ENCODE results near the gene GMDS.
"Not testable (repeated sequence)": the region's sequence is repeated elsewhere in the genome, so short reads cannot be mapped to it uniquely, and the experiment has no call there.

The GMDS gene

DNA sequence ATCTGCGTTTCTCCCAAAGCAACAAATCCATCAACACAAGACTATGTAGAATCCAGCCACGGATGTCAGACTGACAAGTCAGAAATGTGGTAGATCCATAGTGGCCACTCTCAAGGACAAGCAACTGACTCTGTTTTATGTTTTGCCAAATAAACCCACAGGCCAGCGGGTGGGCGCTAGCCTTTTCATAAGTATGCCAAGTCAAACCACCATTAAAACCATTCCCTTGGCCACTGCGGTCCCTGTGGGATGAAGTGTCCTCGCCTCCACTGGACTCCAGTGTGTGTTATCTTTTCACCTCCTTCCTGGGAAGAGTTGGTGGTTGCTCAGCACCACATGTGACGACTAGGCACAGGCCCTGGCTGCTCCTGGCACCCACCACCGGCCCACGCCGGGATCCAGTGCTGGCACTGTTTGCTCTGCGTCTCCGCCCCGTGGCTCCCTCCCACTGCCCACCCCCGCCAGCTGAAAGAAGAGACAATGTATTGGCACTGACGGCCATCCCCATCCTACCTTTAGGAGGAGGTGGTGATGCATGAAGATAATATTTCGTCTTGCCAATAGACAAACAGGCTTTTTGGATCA, 532.3 kb downstream of the GMDS start:
- DNase-seq (ENCODE audit: low read depth in 3 of 3) = no peak

DNA sequence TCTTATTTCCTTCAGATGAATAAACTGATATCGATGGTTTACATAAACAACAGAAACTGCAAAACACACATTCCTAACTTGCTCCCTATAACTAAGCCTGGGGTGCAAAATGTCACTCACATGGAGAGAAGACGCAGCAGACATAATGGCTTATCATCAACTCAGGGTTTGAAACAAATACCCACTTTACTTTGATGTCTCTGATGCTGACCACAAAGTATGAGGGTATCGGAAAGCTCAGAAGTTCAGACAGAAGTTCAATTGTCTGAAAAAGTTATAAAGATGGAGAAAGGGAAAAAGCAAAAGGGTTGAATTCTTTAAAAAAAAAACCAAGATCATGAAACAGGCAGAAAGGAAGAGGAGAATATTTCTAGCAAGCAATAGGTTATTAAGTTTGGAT, 533.0 kb downstream of the GMDS start:
- no peak for DNase-seq (ENCODE audit: low read depth in 3 of 3)

DNA sequence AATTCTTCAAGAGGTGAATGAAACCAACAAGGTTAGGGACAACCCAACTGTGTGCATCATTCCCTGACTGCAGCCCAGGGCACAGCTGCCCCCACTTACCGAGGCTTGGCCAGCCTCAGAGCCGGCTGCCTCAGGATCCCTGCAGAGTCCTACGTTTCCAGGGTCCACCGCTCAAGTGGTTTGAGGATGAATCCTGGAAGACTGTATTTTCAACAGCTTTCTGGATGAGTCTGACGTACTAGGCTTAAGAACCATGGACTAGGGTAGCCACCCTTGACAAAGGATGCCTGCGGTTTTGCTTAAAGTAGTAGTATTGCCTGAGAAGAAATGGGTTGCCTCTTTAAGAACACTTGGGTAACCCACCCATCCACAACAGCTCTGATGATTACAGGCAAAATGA, 534.3 kb downstream of the GMDS start:
- no peak for DNase-seq (ENCODE audit: low read depth in 3 of 3)

DNA sequence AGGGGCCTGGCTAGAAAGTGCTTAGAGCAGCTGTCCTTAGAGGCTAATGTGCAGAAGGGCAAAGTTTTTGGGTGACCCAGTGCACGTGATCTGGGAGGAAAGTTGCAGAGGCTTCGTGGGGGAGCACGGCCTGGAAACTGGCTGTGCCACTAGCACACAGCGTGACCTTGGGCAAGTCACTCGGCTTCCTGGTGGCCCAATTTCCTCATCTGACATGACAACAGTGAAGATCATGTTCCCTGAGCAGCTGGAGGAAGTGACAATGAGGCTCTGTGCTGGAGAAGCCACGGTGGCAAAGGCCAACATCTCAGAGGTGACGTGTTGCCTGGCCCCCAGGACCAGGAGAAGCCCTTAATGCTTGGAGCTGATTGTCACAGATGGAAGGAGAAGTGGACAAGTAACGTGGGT, 536.2 kb downstream of the GMDS start:
- DNase-seq (ENCODE audit: low read depth in 3 of 3) = no peak

DNA sequence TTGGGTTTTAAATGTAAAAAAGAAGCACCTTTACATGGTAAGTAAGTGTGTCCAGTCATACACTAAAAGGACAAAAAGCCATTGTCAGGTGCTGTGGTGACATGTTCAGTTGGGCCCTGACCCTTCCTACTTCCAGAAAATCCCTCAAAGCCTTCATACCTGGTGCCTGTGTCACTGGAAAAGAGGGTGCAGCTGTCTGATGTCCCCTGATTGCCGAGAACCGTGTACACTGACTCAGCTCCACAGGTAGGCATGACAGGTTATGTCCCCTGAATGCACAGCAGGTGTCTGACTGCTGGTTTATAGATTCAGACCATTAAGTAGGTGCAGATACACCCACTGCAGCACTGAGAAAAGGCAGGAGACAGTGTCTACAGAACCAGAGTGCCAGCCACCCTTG, 536.6 kb downstream of the GMDS start:
- DNase-seq (ENCODE audit: low read depth in 3 of 3) = no peak

DNA sequence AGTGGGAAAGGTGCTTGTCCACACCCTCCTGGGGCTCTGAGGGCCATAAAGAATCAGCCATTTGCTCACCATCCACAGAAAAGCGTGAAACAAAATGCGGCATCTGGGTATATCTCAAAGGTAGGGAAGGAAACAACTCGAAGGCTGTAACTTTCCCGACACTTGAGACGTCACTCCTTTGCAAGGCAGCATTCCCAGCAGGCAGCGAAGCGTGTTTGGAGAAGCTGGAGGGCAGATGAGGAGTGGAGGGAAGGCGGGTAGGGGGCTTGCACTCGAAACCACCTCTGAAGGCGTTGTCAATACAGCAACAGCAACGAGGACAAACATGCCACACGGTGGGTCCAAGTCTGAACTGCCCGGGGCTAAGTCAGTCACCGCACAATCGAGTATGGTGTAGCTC, 537.3 kb downstream of the GMDS start:
- no peak for DNase-seq (ENCODE audit: low read depth in 3 of 3)

DNA sequence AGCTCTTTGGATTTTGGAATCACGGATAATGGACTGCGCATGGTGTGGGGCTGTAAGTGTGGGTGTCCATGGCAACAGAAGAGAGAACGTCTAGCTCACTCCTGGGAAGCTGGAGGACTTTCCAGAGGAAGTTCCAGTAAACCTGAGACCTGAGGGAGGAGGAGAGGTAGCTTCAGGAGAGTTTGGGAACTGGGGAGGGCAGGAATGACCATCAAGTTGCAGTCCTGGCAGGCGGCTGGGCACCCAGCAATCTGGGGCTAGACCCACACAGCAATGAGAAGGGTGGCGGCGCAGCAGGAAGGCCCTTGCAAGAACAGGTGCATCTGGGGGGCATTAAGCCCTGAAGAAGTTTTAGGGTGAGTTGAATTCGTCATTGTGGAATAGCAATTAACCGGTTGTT, 539.8 kb downstream of the GMDS start:
- no peak for DNase-seq (ENCODE audit: low read depth in 3 of 3)

DNA sequence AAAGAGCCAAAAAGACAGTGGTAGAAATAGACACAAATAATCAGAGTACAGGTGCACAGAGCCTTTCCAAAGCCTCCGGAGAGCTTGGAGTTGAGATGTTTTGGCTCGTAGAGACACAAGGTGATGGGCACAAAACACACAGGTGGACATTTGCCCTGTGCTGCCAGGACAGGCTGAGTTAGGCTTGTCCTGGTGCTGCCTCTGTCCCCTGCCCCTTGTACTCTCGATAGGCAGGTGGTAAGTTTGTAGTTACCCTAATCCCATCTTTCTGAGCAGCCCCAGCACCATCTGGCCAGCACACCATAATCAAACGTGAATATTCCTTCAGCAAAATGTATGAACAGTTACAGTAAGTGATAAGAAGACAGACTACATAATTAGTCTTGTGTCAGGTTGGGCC, 540.2 kb downstream of the GMDS start:
- no peak for DNase-seq (ENCODE audit: low read depth in 3 of 3)

DNA sequence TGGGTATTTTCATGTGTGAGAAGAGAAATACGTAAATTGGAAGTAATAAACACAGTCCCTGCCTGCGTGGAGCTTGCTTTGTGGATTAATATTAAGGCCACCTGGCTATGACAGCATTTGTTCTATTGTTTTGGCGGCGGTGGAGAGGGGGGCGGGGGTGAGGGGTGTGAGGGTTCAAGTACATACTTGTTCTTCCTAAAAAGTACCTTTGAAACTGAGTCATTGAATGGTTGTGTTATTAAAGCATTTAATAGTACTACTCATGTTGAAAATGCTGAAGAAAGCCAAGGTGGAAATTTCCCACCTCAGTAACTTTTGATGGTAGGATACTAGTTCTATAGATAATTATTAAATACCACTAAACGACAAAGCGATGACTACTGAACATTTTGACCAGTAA, 540.7 kb downstream of the GMDS start:
- DNase-seq (ENCODE audit: low read depth in 3 of 3) = no peak

DNA sequence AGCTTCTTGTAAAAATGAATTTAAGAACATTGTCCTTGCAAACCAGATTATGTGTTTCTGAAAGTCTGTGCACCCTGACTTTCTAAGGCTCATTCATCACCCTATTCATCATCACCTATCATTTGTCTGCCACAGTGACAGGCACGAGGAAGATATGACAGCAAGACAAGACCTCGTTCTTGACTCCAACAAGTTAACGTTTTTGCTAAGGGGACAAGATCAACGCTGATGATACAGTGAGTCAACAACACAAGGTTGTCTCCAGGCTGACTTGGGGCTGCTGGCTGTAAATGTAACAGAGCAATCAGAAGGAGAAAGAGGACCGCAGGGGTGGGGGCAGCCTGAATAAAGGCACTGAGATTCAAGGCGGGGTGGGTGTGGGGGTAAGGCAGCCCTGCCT, 541.5 kb downstream of the GMDS start:
- no peak for DNase-seq (ENCODE audit: low read depth in 3 of 3)

DNA sequence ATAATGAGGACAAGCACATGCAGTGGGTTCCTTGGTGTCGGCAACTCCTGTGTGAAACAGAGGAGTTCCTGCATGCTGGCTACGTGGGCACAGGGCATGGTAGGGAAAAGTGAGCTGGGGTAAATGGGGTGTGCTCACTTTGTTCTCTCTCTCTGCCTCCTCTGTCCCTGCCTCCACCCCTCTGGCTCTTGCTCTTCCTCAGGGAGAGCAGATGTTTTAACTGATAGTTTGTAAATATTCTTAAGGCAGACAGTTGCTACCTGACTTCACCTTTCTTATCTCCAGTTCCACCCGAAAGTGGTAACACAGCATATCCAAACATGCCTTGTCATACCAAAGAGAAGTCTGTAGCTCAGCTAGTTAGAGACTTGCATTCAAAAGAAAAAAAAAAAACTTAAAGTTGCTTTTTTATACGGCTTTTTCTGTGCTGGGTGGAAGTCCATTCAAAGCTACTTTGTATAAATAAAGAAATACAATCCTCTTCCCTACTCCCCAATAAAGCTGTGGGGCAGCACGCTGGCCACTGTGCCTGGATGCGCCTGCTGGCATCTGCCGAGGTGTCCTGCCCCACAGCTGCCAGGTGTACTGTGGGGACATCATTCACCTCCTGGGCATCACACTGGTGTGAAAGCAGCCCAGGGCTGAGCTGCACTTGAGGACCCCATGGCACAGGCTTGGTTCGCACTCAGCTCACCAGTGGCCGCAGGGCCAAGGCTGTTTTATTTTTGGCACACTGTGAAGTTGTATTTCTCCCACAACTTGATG, 542.1 kb downstream of the GMDS start:
- DNase-seq (ENCODE audit: low read depth in 3 of 3) = no peak

DNA sequence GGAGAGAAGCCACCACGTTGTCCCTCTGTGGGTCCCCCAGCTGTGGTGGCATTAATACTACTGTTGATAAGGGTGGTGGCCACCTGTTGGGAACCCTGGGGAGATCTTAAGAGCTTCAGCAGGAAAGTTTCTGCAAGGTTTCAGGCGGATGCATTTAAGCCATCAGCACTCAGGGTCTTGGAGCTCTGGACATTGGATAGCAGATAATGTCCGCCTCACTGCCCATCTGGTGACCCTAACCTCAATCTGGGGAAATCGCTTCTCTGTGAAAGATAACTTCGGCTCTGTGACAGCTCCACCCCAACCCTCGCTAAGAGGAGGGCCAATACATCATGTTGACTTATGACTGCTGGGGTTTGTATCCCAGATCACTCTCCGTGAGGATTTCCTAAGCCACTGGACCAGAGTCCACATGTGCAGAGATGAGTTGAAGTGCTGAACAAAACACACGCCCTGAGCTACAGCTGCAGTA, 542.8 kb downstream of the GMDS start:
- no peak for DNase-seq (ENCODE audit: low read depth in 3 of 3)

DNA sequence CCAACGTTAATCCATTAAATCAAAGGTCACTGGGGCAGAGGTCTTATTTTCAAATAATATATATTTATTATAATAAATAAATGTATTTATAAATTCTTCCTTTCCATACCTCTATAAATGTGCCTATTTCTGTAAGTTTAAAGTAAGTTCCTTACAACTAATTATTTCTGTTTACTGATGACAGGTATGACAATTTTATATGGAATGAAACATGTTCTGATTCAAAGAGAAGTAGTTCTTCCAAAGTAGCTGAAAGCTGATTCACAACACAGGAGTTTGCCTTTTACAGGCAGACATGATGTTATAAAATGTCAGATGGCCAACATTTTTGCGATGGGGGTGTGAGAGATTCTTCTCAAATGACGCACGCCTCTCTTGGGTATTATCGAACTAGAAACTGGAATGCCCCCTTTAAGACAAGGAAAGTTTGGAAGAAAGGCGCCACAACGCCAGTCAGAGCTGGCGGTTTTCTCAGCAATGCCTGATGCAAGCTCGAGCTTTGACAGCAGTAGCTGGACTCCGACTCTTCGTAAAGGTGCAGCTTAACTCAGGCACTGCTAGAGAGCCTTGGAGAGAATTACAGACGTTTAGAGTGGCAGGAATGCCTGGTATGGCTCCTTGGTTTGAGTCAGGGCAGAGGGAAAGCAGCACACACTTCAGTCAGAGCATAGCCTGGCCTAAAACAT, 543.6 kb downstream of the GMDS start:
- no peak for DNase-seq (ENCODE audit: low read depth in 3 of 3)

DNA sequence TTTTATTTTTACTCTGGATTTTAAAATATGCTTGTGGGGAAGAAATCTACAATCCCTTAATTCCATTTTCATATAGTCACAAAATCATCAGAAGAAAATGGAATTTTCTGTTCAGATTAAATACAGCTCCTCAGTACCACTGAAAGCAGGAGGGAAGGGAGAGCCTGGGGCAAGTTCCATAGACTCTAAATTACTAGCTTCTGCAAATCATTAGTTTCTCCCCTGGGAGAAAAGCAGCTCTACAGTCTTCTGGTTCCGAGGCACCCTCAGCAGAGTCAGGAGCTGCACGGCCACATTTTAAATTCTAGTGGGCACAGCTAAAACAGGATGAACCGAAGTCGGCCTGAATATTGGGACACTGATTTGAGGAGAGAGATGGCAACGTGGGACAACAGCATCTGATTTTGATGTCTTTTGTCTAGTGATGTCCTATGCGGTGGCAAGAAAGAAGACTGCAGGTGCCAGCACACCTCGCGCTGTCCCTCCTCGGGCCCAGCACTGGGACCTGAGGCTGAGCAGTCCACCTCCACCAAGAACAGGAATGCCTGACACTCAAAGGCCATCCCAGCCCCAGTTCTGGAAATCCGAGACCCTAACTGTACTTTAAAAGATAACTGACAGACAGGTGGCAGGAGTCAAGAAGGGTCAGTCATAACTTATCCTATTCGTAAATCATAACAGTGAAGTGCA, 545.0 kb downstream of the GMDS start:
- no peak for DNase-seq (ENCODE audit: low read depth in 3 of 3)

DNA sequence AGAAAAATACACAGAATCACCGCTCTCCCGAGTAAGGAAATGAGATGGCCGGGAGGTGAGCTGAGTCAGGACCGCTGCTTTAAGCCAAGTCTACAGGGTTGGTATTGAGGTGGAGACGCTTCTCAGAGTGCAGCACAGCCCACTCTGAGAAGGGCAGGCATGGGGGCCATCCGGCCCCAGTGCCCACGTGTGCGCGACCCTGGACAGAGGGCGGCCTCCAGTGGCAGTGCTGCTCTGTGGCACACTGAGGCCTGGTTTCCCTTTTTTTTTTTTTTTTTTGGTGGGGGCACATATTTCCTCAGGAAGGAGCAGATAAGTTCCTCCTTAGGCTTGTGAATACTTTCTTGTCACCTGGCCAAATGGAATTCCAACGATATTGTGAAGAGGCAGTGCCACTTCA, 546.9 kb downstream of the GMDS start:
- no peak for DNase-seq (ENCODE audit: low read depth in 3 of 3)

DNA sequence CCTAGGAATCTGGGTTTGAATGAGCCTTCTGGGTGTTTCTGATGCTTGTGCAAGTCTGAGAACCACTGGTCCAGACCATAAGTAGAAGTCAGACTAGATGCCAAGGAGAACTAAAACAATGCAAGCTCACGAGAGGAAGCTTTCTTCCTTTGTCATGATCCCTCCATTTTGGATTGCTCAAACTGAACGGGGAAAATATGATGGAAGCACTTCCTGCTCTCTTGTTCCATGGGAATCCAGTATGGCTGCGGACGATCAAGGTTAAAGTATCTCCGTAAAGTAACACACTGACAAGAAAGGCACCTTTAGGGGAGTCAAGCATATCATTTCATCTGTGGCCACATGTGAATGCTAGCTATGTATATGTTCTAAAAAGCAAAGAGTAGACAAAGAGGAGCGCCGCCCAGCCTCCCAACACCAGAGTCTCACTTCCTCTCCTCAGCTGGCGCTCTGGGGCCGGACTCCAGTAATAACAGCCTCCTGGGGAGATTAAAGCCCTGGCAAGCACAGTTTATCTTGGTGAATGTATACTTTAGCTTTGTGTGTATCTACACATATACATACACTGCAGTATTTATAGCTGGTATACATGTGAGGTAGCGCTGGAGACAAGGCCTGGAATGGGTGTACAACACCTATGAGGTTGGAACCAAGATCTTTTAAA, 547.6 kb downstream of the GMDS start:
- DNase-seq (ENCODE audit: low read depth in 3 of 3) = no peak

DNA sequence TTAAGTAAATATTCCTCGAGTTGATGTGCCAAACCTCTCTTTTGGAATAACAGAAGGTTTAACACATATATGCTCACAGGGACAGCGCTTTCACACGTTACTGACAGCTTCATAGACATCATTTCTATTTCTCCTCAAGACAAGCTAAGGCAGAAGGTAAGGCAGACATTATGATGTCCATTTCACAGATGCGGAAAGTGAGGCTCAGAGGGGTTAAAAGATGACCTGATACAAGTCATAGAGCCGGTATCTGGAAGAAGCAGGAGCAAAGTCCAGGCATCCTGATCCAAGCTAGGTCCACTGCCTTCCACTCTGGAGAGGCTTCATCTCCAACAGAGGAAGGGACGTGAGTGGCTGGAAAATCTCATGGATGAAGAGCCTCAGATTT, 548.9 kb downstream of the GMDS start:
- DNase-seq (ENCODE audit: low read depth in 3 of 3) = no peak

DNA sequence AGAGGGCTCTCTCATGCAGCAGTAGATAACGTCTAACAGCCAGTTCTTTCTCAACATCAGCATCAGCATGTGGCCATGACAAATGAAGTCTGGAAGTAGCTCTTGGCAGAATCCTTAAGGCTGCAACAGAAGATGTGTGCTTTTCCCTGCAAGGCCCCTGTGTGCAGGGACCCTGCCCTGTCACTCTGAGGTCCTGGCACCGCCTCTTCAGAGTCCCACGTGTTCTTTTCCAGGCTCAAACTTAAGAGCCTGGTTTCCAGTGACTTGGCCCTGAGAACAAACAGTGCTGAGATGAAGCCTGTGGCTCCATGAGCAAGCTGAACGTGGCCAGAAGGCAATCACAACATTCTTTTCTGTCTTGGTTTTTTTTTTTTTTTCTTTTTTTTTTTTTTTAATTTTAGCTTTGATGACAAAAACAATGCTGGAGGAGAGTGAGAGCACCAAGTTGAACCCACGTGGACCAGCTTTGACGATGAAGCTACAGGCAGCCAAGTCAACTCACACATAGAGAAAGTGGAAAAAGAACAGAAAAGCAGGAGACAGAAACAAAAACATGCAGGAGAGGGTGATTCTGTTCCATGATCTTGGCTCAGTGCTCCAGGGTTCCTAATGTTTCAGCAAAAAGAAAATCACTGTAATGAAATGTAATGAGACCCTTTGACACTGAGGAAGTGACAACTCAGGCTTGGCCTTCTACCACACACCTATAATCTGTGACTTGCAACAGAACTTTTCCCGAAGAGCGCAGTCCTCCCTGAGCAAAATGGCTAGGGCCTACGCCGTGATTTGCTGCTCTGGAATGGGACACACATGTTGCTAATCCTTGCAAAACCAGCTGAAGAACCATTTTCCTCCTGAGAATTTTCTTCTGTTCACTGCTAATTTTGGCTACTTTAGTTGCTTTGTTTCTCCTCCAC, 549.6 kb downstream of the GMDS start:
- no peak for DNase-seq (ENCODE audit: low read depth in 3 of 3)

DNA sequence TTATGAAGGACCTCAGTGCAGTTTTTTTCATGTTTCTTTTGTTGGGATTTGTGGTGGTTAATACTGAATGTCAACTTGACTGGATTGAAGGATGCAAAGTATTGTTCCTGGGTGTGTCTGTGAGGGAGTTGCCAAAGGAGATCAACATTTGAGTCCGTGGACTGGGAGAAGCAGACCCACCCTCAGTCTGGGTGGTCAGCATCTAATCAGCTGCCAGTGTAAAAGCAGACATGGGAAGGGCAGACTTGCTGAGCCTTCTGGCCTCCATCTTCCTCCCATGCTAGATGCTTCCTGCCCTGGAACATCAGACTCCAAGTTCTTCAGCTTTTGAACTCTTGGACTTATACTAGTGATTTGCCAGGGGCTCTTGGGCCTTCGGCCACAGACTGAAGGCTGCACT, 553.6 kb downstream of the GMDS start:
- DNase-seq (ENCODE audit: low read depth in 3 of 3) = not testable (repeated sequence)

DNA sequence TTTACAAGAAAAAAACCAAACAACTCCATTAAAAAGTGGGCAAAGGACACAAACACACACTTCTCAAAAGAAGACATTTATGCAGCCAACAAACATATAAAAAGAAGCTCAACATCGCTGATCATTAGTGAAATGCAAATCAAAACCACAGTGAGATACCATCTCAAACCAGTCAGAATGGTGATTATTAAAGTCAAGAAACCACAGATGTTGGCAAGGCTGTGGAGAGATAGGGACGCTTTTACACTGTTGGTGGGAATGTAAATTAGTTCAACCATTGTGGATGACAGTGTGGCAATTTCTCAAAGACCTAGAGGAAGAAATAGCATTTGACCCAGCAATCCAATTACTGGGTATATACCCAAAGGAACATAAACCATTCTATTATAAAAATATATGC, 554.7 kb downstream of the GMDS start:
- not testable (repeated sequence) for DNase-seq (ENCODE audit: low read depth in 3 of 3)

DNA sequence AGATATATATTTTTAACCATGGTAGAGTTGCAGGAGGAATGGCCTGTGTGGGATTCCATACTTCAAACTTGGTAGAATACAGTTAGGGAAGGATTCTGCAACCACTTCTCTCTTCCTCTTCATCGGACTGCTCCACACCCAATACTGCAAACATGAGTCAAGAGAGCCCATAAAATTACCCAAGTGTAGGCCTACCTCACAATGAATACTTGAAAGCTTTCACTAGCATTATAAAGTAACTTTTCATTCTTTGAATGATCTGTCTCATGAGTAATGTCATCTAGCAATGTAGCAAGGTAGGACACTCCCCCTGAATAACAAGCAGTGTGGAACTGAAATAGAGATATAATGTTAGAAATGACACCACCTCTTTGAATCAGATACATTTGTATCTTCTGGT, 556.3 kb downstream of the GMDS start:
- DNase-seq (ENCODE audit: low read depth in 3 of 3) = no peak
